Iris pigment epithelial cell (primary cell): ENCODE results near the gene PPFIA3.
"Not testable (repeated sequence)": the region's sequence is repeated elsewhere in the genome, so short reads cannot be mapped to it uniquely, and the experiment has no call there.

ENCODE experiments used
- DNase-seq: peaks from one replicate; pipeline ENCODE4 v3.0.0-alpha.2; 2011; ENCODE audit warnings: low read depth

Gene PPFIA3

DNA sequence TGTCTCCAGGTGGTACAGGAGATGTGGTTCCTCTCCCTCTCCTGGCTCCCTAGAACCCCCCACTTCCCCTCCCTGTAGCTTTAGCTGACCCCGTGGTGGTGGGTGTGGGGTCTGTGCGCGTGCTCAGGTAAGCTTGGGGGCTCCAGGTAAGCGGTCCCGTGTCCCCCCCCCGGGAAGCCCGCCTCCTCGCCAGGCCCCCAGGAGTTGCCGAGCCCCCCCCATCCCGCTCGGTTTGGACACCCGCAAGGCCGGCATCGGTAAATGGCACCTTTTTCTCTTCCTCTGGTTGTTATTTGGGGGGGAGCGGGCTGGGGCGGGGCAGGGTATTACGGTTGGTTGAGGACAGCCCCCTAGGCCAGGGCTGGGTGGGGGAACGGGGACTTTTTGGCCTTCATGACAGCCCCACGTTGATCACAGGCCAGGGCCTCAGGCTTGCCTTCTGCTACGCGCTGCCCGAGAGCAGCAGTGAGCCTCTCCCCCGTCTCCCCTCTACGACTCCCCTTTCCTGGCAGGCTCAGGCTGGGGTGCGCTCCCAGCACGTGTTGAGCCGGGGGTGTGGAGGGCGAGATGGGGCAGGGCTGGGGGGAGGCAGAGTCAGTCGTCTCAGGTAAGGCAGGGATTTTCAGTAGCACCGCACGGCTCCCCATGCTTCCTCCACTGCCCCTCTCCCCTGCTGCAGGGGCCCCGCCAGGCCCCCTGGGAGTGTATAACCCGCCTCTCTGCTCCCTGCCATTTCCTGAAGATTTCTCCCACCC lies 15.8 kb upstream of the PPFIA3 start:
- DNase-seq: no peak

DNA sequence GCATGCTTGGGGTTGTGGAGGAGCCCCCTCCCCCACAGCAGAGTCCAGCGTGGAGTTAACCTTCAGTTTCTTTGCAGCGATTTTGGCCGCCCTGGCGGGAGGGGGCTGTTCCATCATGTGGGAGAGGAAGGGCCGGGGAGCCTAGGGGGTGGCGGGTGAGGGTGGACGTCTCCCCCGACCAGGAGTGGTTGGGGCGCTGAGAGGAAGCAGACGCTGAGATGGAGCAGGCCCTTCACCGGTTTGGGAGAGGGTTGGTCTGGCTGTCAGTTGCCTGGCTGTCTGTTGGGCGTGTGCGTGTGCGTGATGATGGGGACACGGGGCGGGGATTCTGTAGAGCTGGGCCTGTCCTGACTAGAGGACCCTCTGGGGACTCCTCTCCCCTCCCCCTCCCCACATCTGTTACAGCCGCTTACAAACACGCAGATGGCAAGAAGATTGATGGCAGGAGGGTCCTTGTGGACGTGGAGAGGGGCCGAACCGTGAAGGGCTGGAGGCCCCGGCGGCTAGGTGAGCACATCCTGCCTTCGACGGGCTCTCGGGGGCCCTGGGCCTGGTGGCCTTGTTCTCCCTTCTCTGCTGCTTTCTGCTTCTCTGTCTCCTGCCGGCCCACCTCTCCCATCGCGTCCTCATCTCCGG lies 15.0 kb upstream of the PPFIA3 start:
- no peak for DNase-seq

DNA sequence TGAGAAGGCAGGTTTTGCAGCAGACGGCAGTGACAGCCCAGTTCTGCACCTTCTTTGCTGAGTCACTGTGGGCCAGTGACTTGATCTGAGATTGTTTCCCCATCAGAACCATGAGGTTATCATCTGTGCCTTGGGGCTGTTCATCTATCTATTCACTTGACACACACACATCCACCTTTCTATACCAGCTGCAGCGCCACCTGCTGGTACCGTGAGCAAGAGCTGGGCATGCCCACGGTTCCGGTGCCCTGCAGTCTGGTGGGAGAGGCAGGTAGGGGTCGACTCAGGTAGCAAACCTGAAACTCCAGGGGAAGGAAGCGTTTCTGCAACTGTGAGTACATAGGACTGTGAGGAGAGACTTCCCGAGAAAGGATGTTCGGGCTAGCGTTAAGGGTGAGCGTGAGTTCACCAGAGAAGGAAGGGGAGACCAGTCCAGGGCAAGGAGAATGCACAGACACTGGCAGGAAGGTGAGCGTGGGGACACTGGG lies 12.7 kb upstream of the PPFIA3 start:
- peak; percentile 58 for DNase-seq

DNA sequence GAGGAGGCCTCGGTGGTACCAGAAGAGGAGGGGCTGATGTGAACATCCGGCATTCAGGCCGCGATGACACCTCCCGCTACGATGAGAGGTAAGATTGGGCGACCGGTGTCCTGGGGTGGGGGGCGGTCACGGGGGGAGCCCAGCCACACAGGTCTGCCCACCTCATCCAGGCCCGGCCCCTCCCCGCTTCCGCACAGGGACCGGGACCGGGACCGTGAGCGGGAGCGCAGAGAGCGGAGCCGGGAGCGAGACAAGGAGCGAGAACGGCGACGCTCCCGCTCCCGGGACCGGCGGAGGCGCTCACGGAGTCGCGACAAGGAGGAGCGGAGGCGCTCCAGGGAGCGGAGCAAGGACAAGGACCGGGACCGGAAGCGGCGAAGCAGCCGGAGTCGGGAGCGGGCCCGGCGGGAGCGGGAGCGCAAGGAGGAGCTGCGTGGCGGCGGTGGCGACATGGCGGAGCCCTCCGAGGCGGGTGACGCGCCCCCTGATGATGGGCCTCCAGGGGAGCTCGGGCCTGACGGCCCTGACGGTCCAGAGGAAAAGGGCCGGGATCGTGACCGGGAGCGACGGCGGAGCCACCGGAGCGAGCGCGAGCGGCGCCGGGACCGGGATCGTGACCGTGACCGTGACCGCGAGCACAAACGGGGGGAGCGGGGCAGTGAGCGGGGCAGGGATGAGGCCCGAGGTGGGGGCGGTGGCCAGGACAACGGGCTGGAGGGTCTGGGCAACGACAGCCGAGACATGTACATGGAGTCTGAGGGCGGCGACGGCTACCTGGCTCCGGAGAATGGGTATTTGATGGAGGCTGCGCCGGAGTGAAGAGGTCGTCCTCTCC lies 11.5 kb upstream of the PPFIA3 start:
- DNase-seq: no peak

DNA sequence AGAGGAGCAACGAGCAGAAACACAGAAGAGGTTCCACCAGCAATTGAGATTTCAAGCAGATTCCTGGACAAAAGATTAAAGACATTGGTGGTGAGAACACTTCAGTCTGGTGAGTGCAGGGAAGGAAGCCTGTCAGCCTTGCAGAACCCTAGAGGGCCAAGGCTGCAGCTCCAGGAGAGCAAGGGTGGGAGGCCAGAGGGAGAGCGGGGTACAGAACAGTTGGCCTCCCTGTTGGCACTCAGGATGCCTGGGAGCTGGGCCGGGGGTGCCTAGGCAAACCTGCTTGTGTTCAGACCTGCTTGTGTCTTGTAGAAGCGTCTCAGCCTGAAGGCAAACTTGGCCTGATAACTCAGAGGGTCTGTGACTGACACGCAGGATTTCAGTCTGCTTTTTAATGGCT lies 10.3 kb upstream of the PPFIA3 start:
- DNase-seq: no peak

DNA sequence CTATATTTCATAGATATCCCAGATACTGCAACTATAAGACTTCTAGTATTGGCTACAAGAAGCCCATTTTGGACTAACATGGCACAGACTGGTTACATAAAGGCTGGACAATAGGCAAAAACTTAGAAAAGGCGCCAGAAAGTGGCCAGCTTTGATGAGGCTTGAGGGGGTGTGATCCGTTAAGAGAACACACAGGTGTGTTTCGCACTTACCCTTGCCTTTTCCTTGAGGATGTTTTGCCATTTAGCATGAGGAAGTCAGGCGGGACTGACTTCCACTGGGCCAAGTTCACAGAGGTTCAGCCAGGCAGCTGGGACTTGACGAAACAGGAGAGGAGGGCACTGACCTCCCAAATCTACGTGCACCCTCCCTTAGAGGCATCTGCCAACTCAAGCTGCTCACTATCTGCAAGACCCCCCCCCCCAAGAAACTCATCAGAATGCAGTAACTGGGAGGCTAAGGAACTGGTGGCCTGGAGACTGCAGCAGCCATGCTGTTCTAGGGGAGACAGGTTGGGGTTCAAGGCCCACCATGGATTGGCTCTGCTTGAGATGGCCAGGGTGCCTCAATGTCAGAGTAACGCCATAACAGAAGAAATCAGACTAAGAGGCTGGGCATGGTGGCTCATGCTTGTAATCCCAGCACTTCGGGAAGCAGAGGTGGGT lies 9.6 kb upstream of the PPFIA3 start:
- no peak for DNase-seq

DNA sequence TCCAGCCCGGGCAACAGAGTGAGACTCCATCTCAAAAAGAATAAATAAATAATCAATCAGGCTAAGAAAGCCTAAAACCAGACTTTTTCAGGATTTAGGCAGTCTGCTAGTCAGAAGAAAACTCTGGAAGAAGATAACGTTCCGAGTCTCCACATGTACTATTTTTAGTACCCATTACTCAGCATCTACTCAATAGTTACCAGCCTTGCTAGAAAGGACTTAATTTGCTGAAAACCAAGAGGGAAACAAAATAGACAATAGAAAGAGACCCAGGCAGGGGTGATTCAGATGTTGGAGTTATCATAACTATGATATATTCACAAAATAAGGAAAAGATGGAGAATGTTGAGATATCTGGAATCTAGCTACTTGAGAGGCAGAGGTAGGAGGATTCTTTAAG lies 8.8 kb upstream of the PPFIA3 start:
- DNase-seq: peak; percentile 35

DNA sequence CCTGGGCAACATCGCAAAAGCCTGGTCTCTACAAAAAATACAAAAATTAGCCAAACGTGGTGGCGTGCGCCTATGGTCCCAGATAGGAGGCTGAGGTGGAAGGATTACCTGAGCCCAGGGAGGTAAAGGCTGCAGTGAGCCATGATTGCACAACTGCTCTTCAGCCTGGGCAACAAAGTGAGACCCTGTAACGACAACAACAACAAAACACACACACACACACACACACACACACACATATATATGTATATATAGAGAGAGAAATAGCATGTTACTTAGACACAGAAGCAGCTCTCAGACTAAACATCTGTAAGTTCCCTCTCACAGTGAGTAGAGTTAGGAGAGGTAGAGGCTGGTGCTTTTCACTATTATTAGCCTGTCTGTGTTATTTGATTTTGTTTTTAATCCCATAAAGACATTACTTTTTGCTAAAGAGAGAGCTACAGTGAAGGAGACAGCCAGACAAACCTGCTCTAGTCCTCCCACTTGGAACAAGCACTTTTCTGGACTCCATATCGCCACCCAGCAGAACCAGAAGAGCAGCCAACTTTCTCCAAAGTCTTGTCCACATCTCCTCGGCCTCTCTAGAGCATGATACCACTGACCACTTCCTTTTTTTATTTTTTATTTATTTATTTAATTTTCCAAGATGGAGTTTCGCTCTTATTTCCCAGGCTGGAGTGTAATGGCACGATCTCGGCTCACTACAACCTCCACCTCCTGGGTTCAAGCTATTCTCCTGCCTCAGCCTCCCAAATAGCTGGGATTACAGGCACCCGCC lies 7.9 kb upstream of the PPFIA3 start:
- DNase-seq: no peak

DNA sequence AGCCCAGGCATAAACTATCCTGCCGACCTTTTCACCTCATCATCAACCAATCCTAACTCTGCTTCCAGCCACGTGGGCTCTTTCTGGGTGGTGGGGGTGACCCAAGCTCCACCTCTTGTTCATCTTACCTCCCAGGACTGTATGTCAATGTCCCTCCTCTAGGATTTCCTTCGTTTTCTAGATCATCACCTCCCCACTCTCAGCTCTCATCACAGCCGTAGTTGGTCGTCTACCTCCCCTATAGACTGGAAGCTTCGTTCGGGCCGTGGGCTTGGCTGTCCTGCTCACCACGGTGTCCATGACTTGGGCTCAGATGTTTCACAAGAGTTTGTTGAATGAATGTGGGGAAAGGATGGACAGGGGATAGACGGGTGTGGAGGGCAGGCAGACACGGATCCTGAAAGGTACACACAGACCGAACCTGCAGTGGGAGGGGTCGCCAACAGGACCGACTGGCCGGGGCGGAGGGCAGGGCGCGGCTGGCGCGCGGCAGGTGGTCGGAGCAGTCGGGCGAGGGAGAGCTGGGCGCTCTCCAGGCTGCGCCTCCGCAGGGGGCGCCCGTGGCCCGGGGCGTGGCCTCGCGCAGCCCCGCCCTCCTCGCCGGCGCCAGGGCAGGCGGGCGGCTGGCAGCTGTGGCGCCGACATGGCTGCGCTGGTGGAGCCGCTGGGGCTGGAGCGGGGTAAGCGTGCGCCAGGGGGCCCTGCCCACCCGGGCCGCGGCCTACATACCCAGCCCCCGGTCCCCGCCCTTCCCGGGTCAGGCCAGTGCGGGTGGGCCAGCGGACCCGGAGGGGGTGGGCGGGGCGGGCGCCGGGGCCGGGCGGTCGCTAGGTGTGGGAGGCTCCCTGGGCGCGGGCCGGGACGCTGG lies 5.3 kb upstream of the PPFIA3 start, which contains the start of gene LIN7B:
LIN7B (plus strand) TSS at position 609 of the 868 bp plus-strand sequence; CDS start at position 644, 35 bp downstream.
- DNase-seq: peak; percentile 57

DNA sequence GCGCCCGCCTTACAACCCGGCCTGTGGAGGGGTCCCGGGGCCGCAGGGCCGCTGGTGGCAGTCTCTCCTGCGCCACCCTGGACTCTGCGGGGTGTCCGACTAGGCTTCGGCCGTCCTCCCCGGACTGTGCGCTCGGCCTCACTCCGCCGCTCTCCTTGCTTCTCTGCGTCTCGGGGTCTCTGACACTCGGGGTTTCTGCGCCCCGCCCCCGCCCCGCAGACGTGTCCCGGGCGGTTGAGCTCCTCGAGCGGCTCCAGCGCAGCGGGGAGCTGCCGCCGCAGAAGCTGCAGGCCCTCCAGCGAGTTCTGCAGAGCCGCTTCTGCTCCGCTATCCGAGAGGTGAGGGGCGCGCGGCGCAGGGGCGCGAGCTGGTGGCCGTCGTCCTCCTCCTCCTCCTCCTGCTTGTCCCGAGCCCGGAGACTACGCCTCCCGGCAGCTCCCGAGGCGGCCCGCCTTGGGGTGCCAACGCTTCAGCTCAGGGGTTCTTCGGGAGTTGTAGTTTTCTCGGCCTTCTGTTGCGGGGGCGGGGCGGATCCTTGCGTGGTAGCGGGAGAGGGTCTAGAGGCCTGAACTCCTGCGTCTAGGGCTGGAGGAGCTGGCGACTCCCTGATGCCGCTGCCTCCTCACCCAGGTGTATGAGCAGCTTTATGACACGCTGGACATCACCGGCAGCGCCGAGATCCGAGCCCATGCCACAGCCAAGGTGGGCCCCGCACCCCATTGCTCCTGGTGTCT lies 4.5 kb upstream of the PPFIA3 start:
- peak; percentile 55 for DNase-seq

DNA sequence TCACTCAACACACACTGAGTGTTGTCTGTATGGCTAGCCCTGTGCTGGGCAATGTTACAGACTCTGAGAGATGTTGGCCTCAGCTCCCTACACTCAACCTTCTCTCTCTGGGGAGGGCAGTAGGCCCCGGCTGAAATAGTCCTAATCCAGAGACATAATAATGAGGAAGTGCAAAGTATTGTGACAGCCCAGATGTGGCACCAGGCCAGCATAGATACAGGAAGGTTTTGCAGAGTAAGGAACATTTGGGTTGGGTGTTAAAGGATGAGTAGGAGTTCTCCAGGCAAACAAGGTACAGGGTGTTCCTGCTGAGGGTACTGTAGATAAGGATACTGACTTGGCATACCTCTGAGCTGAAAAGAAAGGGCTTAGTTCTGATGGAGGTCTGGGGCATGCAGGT lies 2.8 kb upstream of the PPFIA3 start:
- DNase-seq: no peak

DNA sequence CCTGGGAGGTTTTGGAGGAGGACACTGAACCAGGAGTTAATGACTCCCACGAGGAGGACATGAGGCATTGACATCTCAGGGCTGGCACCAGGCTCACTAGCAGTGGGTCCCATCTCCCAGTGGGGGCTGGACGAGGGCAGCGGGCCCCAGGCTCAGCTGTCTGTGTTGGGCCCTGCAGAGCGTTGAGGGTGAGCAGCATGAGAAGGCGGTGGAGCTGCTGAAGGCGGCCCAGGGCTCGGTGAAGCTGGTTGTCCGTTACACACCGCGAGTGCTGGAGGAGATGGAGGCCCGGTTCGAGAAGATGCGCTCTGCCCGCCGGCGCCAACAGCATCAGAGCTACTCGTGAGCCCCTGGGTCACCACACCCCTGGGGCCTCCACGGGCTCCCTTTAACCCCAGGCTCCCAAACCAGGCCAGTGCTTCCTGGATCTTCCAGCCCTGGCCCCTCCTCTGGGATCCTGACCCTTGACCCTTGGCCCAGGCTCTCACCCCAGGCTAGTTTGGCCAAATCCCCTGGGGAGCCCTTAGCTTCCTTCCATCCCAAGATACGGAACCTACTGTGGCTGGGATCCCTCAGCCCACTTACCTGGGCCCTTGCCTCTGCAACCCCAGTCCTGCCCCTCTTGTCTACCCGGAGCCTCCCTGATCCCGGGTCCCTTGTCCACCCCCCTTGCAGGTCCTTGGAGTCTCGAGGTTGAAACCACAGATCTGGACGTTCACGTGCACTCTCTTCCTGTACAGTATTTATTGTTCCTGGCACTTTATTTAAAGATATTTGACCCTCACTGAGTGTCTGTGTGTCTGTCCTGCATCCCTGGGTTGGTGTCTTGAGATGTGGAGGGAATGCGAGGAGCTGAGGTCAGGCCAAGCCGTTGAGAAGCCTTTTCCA lies 1.4 kb upstream of the PPFIA3 start:
- no peak for DNase-seq

DNA sequence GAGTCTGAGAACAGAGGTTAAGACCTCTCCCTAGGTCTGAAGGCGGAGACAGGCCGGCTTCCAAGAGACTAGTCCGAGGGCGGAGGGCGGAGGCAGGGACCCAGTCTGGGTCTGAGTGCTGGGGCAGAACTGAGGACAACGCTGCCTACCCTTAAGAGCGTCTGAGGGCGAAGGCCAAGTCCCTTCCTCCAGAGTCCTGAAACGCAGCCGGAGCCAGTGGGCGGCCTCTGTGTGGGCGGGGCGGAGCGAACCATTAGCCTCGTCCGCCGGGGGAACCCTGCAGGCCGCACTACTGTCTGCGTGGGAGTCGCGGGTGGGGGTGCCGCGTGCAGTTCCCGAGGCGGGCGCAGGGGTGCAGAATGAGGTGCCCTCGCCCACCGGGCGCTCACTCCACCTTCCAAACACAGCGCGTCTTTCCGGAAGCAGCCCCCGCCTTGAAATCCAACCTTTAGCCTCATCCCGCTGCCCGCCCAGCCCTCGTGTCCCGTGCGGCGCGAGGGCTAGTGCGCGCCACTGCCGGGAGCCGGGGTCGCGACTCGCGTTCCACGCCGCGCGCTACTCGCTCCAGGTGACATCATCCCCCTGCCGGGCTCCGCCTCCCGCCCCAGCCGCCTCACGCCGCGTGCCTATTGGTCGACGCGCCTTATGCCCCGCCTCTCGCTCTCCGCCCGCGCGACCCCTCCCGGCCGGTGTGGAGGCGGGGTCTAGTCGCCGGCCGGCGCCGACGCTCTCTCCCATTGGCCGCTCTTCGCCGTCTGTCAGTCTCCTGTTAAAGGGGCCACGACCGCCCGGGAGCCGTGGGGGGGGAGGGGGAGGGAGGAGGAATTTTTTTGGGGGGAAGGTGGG lies 556 bp upstream of the PPFIA3 start, which contains the start of gene C19orf73:
C19orf73 (minus strand) TSS at position 579 of the 846 bp plus-strand sequence; CDS start at position 458, 121 bp downstream.
- DNase-seq: peak; percentile 95

DNA sequence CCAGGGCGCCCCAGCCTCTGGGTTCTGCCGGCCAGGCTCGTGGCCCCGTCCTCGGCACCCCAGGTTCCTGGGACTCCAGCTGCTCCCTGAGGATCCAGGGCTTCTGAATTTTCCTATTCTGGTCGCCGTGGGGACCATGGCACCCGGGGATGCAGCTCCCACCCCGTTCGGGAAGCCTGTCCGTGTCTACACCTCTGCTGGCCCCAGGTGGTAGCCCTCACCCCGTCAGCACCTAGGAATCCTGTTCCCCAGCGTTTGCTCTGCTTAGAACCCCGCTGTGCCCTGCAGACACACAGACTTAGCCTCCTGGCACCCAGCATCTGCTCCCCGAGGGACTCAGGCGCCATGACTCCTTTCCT lies 960 bp downstream of the PPFIA3 start:
- DNase-seq: no peak

DNA sequence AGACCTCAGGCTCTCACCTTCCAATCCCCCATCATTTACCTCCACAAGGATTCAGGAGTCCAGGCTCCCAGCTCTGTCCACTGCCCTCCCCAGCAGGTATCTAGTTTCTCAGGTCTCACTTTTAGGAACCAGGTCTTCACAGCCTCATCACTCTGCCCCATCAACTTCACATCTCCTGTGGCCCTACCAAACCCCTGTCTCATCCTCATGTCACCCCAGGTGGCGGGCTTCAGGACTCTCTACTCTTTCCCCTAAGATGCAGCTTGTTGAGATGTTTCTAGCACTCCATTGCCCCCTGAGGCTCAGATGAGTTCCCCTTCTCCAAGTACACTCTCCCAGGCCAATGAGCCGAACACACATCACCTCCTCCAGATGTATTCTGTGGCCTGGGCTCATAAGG lies 1.5 kb downstream of the PPFIA3 start:
- DNase-seq: no peak

DNA sequence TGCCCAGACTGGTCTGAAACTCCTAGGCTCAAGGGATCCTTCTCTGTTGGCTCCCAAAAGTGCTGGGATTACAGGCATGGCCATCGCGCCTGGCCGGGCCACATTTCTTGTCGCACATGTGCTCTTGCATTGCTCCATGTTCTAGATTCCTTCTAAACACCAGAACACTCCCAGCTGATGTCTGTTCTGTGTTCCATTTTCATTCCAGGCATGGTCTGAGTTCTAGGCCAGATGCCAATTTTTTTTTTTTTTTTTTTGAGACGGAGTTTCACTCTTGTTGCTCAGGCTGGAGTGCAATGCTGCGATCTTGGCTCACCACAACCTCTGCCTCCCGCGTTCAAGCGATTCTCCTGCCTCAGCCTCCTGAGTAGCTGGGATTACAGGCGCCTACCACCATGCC lies 2.5 kb downstream of the PPFIA3 start:
- DNase-seq: peak; percentile 29

DNA sequence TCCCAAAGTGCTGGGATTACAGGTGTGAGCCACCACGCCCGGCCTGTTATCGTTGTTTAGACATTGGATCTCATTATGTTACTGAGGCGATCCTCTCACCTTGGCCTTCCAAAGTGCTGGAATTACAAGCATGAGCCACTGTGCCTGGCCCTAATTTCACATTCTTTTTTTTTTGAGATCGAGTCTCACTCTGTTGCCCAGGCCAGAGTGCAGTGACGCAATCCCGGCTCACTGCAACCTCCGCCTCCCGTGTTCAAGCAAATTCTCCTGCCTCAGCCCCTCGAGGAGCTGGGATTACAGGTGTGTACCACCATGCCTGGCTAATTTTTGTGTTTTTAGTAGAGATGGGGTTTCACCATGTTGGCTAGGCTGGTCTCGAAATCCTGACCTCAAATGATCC lies 3.9 kb downstream of the PPFIA3 start:
- not testable (repeated sequence) for DNase-seq
